Adipocyte (in vitro differentiated cells): ENCODE results near the gene TRA2B.
"Not testable (repeated sequence)": the region's sequence is repeated elsewhere in the genome, so short reads cannot be mapped to it uniquely, and the experiment has no call there.

Source experiments
- DNase-seq: peaks from one replicate; pipeline ENCODE4 v3.0.0-alpha.2; 2015; ENCODE audit warnings: low read depth
- H3K27me3 ChIP-seq: replicated peaks from 2 replicates; pipeline ENCODE4 v1.7.0; 2013; ENCODE audit warnings: mild to moderate bottlenecking, low read length, moderate library complexity; ENCODE audit not compliant: control insufficient read depth, insufficient read depth
- H3K36me3 ChIP-seq: 2 replicates; pipeline ENCODE4 v1.7.0; 2013; ENCODE audit warnings: low read length, mild to moderate bottlenecking, moderate library complexity; ENCODE audit not compliant: control insufficient read depth, insufficient read depth, severe bottlenecking
- H3K4me1 ChIP-seq: 2 replicates; pipeline ENCODE4 v1.7.0; 2013; ENCODE audit warnings: mild to moderate bottlenecking, low read length, moderate library complexity; ENCODE audit not compliant: control insufficient read depth, insufficient read depth
- H3K4me3 ChIP-seq: 2 replicates; pipeline ENCODE4 v1.7.0; 2013; ENCODE audit warnings: mild to moderate bottlenecking, low read length, moderate library complexity
- H3K9ac ChIP-seq: 2 replicates; pipeline ENCODE4 v1.7.0; 2013; ENCODE audit warnings: mild to moderate bottlenecking, low read length, moderate library complexity
- H3K9me3 ChIP-seq: 2 replicates; pipeline ENCODE4 v1.7.0; 2013; ENCODE audit warnings: mild to moderate bottlenecking, low read length, moderate library complexity; ENCODE audit not compliant: control insufficient read depth

TRA2B gene

GRCh38 chr3:185925353-185925752 is 12.5 kb downstream of the TRA2B start:
- Histone ChIP-seq H3K9me3 (no peaks in the 10 kb centered on the region), H3K36me3 (peaks cover 65% of the 10 kb centered on the region), H3K27me3 (no peaks in the 10 kb centered on the region), H3K4me1 (peaks cover 46% of the 10 kb centered on the region), H3K4me3 (no peak overlapping the region), H3K9ac (no peak overlapping the region)
- no peak for DNase-seq

GRCh38 chr3:185924375-185924774 is 13.4 kb downstream of the TRA2B start:
- Histone ChIP-seq H3K9me3 (no peaks in the 10 kb centered on the region), H3K9ac (no peak overlapping the region), H3K4me1 (peaks cover 37% of the 10 kb centered on the region), H3K36me3 (peaks cover 72% of the 10 kb centered on the region), H3K4me3 (no peak overlapping the region), H3K27me3 (no peaks in the 10 kb centered on the region)
- no peak for DNase-seq

GRCh38 chr3:185920184-185920583 is 17.6 kb downstream of the TRA2B start:
- Histone ChIP-seq H3K36me3 (peaks cover 100% of the 10 kb centered on the region), H3K27me3 (no peaks in the 10 kb centered on the region), H3K9ac (no peak overlapping the region), H3K4me3 (no peak overlapping the region), H3K9me3 (no peaks in the 10 kb centered on the region), H3K4me1 (no peaks in the 10 kb centered on the region)
- no peak for DNase-seq

GRCh38 chr3:185916042-185916833 is 21.6 kb downstream of the TRA2B start:
- Histone ChIP-seq H3K4me1 (no peaks in the 10 kb centered on the region), H3K9ac (no peak overlapping the region), H3K36me3 (peaks cover 84% of the 10 kb centered on the region), H3K9me3 (no peaks in the 10 kb centered on the region), H3K4me3 (no peak overlapping the region), H3K27me3 (no peaks in the 10 kb centered on the region)
- no peak for DNase-seq

- Histone ChIP-seq H3K4me1 (no peaks in the 10 kb centered on the region), H3K9ac (no peak overlapping the region), H3K27me3 (no peaks in the 10 kb centered on the region), H3K9me3 (no peaks in the 10 kb centered on the region), H3K4me3 (no peak overlapping the region), H3K36me3 (peaks cover 78% of the 10 kb centered on the region)
- no peak for DNase-seq
Measured at GRCh38 chr3:185915642-185916041, 22.2 kb downstream of the TRA2B start.

GRCh38 chr3:185914911-185915629 is 22.7 kb downstream of the TRA2B start:
- H3K4me1 ChIP-seq = no peaks in the 10 kb centered on the region
- H3K36me3 ChIP-seq = peaks cover 73% of the 10 kb centered on the region

GRCh38 chr3:185912929-185913901 is 24.6 kb downstream of the TRA2B start:
- Histone ChIP-seq H3K4me1 (no peaks in the 10 kb centered on the region), H3K9me3 (no peaks in the 10 kb centered on the region), H3K36me3 (peaks cover 54% of the 10 kb centered on the region), H3K9ac (no peak overlapping the region), H3K27me3 (no peaks in the 10 kb centered on the region), H3K4me3 (no peak overlapping the region)
- no peak for DNase-seq

More at GRCh38 chr3:185914911-185915629, 22.7 kb downstream of the TRA2B start:
- no peak overlapping the region for H3K4me3 ChIP-seq
- peak; percentile 42 for DNase-seq
- H3K9me3 ChIP-seq = no peaks in the 10 kb centered on the region
- H3K9ac ChIP-seq = no peak overlapping the region
- H3K27me3 ChIP-seq = no peaks in the 10 kb centered on the region

- Histone ChIP-seq H3K27me3 (no peaks in the 10 kb centered on the region), H3K36me3 (peaks cover 47% of the 10 kb centered on the region), H3K4me3 (no peak overlapping the region), H3K9me3 (no peaks in the 10 kb centered on the region), H3K4me1 (no peaks in the 10 kb centered on the region), H3K9ac (no peak overlapping the region)
- DNase-seq = no peak
Measured at GRCh38 chr3:185912512-185912911, 25.3 kb downstream of the TRA2B start.

GRCh38 chr3:185911076-185911448 is 26.8 kb downstream of the TRA2B start:
- DNase-seq, H3K4me1 ChIP-seq, H3K9ac ChIP-seq: not testable (repeated sequence)

GRCh38 chr3:185910322-185911075 is 27.3 kb downstream of the TRA2B start:
- H3K27me3 ChIP-seq = not testable (repeated sequence)

More at GRCh38 chr3:185911076-185911448, 26.8 kb downstream of the TRA2B start:
- H3K27me3 ChIP-seq, H3K9me3 ChIP-seq, H3K4me3 ChIP-seq: not testable (repeated sequence)
- peaks cover 33% of the 10 kb centered on the region for H3K36me3 ChIP-seq

More at GRCh38 chr3:185910322-185911075, 27.3 kb downstream of the TRA2B start:
- DNase-seq, H3K4me3 ChIP-seq, H3K9ac ChIP-seq, H3K9me3 ChIP-seq, H3K4me1 ChIP-seq: not testable (repeated sequence)
- H3K36me3 ChIP-seq = peaks cover 27% of the 10 kb centered on the region
